Right renal pelvis (tissue), 4 donors: Measurements from ENCODE around the gene SLC38A1. TPM values are rescaled to one million over a fixed set of nuclear protein-coding genes. Genes with fewer than 3 reads are reported as not detected.
"Not testable (repeated sequence)": the region's sequence is repeated elsewhere in the genome, so short reads cannot be mapped to it uniquely, and the experiment has no call there.

Experiments
- DNase-seq, 4 donors: peaks; one replicate each; pipeline ENCODE4 v3.0.0-alpha.2; 2013; ENCODE audit warnings: low read depth in 4 of 4, low spot score in 3 of 4, missing footprints in 1 of 4
- polyA plus RNA-seq, 4 donors: library from polyadenylated mRNA; unstranded; fragments of 120-200 nt; gene quantifications; one replicate each; pipeline ENCODE4 v1.2.1, GENCODE V29; 2013; ENCODE audit not compliant: insufficient read length in 4 of 4

SLC38A1 gene
- polyA plus RNA-seq, 4 donors, result 61.3 to 73.2 (median 65.4) TPM

DNA sequence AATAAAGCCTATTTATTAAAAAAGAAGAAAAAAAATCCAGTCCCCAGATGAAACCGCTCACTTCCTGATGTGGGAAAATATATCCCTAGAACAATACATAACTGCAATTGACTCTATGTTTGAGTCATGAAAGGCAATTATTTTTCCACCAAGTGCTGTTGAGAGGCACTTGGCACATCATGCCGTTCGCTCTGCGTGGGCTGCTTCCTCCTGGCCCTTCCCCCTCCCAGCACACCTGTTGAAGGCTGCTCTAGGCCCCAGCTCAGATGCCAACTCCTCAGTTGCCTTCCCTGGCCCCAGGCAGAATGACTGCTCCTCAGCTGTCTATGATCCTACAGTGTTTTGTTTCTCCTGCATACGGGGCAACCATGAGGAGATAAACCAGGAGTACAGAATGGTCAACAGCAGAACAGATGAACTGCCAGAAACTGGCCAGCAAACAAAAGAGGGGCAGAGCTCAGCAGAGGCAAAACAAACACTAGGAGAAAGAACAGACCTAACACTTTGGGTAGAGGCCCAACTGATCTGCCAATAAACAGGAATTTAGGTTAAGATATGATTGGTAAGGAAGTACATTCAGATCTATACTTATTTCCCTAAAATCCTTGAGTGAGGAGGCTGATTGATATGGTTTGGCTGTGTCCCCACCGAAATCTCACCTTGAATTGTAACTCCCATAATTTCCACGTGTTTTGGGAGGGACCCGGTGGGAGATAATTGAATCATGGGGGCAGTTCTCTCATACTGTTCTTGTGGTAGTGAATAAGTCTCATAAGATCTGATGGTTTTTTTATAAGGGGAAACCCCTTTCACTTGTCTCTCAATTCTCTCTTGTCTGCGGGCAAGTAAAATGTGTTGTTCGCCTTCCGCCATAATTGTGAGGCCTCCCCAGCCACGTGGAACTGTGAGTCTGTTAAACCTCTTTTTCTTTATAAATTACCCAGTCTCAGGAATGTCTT lies 58.6 kb downstream of the SLC38A1 start:
- DNase-seq, result no peak

DNA sequence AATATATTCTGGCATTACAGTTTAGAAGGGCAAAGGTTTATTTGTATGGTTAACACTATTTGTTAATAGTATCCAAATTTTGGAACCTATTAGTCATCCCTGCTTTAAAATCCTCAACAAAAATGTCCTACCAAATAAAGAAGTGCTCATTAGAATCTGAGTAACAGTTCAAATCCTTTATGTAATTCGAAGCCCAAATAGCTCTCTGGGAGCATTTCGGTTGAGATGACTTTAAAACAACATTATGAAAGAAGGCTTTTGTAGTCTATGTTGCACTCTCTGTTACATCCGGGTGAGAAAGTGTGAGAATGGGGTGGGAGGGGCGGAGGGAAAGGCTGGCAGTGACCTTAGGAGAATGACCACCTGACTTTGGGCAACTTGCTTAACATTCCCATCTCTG lies 59.7 kb downstream of the SLC38A1 start:
- DNase-seq, result no peak

DNA sequence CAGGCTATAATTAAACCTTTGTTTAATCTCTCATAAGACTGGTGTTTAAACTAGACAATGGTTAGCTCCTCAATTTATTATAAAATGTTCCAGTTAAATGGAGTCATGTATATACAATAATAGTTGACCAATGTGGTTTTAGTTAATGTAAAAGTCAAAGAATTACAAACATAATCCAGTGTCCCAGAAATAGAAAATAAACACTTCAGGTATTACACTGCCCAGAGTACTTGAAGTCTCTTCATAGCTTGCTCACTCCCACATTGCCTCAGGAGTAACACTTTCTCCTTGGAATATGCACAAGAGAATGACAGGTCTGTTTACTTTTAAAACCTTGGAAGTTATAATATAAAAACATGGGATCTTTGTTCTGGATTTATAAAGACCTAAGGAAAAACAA lies 60.5 kb downstream of the SLC38A1 start:
- no peak for DNase-seq

DNA sequence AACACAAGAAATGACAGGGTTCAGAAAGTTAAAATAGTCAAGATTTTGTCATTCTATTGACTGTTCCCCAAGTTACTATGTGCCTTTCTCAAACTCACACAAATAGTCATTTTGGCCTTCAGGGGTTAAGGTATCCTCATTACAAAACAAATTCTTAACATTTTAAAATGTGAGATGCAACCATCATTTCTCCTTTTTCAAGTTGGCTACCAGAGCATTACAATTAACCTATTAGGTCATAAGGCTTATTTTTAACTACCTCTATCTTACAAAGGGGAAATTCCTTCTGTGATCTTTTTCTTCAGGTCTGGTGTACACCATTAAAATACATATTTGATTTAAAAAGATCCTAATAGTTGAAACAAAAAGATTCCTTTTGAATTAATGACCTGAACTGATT lies 61.2 kb downstream of the SLC38A1 start:
- no peak for DNase-seq

DNA sequence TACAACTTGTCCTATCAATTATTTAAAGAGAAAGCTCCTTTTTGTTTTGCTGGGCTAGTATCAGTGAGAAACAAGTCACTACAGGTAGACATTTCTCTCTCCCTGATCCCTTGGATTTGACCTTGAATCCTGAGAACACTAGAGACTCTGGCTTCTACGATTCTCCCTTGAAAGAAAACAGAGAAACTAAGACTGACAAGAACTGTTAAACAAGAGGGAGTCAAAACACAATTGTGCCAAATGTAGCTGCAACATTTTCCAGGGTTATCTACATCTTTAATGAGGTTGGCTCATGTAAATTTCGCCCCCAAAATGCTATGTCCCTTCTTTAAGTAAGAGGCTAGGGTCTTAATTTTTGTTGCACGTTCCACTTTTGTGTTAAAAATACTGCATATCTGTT lies 62.4 kb downstream of the SLC38A1 start:
- no peak for DNase-seq

DNA sequence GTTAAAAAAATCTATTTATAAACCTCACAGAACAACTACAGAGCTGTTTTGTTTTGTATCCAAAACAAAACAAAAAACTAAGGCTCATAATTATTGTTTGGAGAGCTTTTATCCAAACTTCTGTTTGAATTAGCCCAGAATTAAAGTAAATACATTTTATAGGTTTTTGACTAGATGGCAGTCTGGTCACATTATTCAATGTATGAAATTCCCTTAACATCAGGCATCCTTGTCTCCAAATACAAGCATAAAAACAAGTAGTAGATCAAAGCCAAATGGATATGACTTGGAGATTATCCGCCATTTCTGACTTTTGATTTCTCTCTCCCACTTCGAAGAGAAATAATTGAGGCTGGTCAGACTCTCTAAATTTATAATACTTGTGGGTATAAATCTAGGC lies 63.5 kb downstream of the SLC38A1 start:
- no peak for DNase-seq

DNA sequence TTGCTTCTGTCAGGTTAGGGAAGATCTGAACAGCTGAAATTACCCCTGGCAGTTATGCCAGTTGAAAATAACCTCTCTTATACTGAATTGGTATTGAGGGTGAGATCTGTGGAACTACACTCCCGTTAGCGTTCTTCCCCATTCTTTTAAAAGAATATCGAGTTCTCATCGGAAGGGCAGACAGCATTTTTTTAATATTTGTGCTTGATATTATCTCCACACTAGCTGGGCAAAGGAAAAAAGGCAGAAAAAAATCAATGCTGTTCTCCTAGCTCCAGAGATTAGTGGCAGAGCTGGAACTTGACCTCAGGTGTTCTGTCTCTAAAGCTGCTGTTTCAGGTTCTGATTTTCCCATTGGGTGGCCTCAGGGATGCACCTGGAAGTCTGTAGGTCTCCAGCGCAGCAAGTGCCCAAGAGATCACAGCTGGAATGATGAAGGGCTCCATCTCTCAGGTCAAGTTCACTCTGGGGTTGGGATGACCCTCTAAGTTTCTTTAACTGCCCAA lies 67.5 kb downstream of the SLC38A1 start:
- no peak for DNase-seq

DNA sequence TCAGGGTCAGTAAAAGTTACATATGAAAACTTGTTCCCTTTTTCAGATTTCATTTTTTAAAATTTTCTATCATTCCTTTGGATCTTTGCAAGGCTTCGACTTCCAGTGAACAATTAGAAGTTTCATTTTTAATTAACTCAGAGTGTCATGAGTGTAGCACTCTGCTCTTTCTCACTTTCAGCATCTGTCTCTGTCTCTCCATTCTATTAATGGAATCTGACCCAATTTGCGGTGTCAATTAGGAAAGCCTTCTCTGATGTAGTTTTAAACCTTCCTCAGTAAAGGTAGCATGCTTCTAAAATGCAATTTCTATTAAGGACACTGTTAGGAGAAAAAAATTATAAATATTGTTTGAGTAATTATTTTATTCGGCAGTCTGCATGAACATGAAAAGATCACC lies 68.3 kb downstream of the SLC38A1 start:
- no peak for DNase-seq

DNA sequence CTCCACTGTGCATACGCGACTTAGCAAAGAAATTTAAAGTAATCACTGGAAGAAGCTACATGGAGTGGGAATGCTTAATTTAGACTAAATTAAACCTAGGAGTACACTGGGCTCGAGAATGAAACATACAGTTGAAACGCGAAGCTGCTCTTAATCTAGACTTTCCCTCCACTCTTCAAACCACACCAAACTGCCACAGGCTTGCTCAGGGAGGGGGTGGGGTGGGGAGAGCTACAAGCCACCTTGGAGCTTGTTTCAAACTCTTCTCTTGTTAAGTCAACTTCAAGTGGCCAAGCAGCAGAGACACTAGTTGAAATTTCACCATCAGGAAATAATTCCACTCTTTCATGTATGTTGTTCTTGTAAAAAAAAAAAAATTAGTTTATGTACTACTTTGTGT lies 69.9 kb downstream of the SLC38A1 start:
- DNase-seq, result no peak

DNA sequence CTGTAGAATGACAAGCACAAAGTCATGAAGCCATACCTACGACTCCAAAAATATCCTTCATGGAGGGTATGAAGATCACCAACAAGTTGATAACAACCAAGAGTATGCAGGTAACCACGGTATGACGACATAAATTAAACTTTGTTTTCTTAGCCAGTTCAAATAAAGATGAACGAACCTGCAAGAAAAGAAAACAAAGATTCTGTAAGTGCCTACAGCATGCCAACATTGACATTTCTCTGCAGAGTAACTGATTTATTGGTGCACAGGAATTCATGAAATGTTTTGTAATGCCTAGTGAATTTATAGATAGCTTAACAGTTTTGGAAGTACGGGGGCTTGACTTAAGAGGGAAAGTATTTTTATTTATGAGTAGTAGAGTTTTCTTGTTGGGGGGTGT lies 71.0 kb downstream of the SLC38A1 start:
- no peak for DNase-seq

DNA sequence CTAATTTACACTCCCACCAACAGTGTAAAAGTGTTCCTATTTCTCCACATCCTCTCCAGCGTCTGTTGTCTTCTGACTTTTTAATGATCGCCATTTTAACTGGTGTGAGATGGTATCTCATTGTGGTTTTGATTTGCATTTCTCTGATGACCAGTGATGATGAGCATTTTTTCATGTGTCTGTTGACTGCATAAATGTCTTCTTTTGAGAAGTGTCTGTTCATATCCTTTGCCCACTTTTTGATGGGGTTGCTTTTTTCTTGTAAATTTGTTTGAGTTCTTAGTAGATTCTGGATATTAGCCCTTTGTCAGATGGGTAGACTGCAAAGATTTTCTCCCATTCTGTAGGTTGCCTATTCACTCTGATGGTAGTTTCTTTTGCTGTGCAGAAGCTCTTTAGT lies 78.3 kb downstream of the SLC38A1 start:
- DNase-seq, result not testable (repeated sequence)

DNA sequence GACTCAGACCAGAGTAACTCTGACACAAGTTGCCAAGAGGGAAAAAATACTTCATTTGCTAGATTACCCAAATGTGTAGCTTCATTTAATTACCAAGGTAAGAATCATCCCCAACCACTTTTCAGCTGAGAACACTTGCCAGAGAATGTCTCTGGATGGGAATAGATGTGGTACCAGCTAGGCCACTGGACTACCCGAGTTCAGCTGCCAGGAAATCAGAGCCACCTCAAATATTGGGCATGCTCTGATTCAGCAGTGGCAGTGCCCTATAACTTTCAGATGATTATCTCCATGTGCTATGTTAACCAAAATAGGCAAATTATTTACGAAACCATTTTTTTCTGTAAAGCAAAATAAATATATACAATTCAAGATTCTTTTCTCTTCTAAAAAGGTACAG lies 80.7 kb downstream of the SLC38A1 start:
- no peak for DNase-seq

DNA sequence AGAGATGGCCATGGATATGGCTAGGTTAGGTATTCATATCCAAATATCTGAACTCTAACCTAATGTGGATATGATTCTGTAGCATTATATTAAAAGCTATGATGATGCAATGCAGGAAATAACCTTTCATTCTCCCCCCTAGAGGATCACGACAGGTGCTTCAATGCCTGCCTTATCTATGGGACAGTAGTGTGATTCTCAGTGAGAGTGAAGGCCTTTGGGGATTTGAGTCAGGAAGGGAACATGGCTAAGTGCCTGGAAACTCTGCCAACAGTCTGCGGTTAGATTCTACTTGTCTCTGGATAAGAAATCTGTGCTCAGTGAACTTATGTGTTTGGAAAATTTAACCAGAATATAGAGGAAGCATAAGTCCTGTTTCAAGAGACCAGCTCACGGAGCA lies 81.8 kb downstream of the SLC38A1 start:
- no peak for DNase-seq

DNA sequence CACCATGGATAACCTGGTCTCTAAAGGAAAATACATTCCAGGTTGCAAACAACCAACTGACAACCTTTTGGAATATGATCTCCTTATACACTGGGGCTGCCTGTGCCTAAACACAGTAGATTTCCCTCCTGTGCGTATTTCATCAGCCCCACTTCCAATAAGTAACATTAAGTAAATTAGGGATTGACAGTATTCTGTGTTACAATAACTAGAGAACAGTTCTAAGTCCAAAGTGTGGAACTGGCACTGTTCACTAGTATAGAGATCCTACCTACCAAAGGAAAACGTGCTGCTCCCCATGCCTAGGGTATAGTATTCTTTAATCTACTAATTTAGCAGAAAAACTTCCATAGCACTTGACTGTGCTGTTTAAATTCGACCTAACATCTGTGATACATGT lies 82.8 kb downstream of the SLC38A1 start:
- DNase-seq, result no peak

DNA sequence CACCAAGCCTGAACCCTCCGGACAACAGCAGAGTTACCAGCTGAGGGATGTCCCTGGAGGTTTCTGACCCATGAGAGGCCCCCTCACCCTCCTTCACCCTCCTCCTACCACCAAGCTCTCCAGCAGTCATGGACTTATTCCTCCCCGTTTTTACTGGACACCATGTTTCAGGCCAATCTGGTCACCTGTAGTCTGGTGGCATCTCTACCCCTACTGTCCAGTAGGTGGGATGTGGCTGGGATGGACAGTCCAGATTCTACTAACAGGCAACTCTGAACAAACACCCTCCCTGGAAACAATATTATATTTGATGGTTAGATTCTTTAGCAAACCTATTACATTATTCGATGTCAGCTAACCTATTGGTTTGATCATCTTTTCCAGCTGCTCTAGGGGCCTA lies 83.2 kb downstream of the SLC38A1 start:
- no peak for DNase-seq

DNA sequence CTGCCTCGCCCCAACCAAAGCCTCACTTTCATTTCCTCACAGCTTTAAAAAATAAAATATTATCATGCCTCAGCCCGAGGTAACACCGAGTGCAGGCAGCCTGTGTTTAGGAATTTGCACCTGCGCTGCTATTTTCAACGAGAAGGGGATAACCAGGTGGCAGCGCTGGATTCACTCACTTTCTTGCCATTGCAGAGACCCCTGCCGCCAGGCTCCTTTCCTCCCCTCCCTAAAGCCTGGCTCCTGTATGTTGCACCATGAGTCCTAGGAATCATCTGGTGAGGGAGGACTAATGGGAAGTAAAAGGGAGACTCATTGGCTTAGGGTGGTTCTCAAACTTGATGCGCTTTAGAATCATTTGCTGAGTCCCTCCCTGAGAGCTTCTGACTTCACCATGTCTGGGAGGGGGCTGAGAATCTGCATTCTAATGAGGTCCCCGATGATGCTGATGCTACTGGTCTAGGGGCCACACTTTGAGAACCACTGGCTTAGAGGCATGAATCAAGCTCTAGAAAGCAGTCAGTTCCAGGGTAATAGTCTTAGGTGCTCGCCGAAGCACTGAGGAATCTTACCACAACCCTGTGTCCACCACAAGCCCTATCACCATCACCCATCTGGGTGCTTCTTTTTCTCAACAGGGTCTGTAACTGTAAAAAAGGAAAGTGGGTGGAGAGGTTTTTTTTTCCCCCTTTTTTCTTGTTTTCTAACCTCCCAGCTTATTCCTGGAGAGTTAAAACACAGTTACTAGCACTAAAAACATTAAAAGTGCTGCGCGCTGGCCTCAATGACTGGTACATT lies 83.8 kb downstream of the SLC38A1 start:
- no peak for DNase-seq

DNA sequence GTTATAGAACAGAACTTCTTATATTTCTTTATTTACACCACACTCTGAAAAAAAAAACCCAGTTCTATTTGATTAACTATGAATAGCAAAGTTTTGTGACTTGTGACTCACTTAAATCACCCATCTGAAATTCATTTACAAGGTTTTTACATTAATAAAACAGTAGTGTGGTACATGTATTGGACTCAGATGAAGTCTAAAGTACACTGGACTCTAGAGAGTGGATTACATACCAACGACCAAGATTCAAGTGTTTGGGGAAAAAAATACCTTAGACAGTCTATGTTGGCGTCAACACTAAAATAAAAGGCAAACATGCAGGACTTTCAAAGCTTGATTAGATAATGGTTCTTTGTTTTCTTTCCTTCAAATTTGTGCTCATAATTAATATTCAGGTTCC lies 85.7 kb downstream of the SLC38A1 start:
- no peak for DNase-seq

DNA sequence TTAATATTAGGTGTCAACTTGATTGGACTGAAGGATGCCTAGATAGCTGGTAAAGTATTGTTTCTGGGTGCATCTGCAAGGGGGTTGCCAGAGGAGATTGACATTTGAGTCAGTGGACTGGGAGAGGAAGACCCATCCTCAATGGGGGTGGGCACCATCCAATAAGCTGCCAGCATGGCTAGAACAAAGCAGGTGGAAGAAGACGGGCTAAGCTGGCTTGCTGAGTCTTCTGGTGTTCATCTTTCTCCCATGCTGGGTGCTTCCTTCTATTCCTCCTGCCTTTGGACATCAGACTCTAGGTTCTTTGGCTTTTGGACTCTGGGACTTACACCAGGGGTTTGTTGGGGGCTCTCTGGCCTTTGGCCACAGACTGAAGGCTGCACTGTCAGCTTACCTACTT lies 87.4 kb downstream of the SLC38A1 start:
- no peak for DNase-seq

DNA sequence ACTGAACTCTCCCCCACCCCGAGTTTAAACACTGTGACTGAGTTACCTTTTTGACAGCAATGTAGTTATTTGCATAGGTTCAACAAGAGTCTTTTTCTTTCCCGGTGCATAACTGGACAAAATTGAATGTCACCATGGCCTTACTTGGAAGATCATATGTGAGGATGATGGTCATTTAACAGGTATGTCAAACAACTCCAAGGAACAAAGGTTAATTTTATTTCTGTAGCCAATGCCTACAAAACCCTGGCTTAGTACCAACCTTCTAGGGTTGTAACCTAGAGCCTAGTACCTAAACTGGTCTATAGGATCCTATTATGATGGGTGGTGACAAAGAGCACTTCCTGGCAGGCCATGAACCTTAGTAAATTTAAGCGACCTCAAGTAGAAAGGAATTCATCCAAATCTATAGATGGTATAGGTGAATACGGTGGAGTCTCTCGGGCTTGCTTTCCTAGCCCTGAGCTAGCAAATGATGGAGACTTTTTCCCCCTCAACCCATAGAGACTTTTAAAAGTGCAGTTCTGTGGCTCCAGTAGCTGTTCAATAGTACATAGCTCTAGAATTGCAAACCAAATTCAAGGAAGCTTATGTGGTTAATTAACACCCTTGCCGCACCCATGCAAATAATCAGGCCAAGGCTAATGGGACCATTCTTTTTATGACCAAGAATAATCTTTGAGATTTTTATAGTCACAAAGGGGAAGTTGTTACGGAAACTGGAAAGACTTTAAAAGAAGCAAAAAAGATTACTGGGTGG lies 89.0 kb downstream of the SLC38A1 start:
- DNase-seq, result no peak

DNA sequence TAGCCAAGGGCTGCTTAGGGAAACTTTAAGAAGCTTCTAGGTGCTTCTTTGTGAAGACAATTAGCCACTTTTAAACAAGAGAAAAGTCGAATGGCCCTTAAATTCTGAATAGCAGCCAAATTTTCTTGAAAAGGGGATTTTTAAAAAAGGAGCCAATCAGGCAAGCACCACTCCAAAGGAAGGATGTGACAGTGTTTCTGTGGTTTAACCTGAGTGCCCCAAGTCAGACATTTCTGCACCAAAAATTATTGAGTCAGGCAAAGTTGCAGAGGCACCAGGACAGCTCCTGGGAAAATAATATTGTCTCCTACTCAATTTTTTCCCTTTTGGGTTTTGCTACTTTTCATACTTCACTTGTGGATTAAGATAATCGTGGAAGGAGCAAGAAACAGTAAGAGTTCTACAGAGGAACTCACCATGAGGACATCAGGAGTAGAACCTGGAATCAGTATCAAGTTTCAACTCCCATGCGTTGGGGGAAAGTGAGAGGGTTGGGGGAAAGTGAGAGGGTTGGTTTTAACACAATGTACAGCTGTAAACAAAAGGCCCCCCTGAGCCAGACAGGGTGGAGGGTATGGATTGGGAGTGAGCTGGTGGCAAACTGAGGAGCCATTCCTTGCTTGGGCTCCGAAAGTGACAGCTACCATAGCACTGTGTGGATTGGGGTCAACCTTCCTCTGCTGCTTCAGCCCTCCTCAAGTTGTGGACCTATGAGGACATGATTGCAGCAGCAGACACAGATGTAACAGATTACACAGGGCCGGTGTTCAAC lies 90.8 kb downstream of the SLC38A1 start:
- DNase-seq, result no peak
